ENCODE results near the gene RNF222.

DNA sequence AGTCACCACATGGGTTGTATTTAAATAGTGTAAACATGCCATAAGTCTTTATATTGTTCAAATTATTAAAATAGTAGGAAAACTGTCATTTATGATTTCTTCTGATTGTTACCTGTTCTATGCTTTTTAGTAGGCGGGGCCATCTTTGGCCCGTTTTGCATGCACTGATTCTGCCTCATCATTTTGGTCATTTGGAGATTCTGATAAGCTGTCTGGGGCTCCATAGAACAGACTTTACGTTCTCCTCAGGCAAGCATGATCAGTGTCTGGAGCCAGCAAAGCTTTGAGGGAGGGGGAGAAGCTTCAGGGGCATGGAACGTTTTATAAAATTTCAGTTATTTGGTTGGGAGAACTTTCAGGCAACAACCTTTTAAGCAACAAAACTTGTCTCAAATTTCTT, 46.9 kb upstream of the RNF222 start:
- TF ChIP-seq, protein P1, sequence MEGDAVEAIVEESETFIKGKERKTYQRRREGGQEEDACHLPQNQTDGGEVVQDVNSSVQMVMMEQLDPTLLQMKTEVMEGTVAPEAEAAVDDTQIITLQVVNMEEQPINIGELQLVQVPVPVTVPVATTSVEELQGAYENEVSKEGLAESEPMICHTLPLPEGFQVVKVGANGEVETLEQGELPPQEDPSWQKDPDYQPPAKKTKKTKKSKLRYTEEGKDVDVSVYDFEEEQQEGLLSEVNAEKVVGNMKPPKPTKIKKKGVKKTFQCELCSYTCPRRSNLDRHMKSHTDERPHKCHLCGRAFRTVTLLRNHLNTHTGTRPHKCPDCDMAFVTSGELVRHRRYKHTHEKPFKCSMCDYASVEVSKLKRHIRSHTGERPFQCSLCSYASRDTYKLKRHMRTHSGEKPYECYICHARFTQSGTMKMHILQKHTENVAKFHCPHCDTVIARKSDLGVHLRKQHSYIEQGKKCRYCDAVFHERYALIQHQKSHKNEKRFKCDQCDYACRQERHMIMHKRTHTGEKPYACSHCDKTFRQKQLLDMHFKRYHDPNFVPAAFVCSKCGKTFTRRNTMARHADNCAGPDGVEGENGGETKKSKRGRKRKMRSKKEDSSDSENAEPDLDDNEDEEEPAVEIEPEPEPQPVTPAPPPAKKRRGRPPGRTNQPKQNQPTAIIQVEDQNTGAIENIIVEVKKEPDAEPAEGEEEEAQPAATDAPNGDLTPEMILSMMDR (optimal IDR thresholded peaks at IDR 0.05 in 1 of 3, IDR thresholded peaks at IDR 0.05 in 1 of 3, conservative IDR thresholded peaks at IDR 0.05 in 1 of 3; ENCODE audit: extremely low read depth in 1 of 3, insufficient read depth in 2 of 3, low read length in 3 of 3), result no peak
- no peak for TF ChIP-seq EZH2 (IDR thresholded peaks at IDR 0.05; ENCODE audit: low read length)
